Transverse colon (tissue), 4 donors: Measurements from ENCODE around the gene APELA.

Experiments used
- CTCF ChIP-seq, 5 experiments: fragments of 200-600 bp in 3 of 5; fragments of 450-650 bp in 2 of 5; sonication (generic) in 3 of 5; IDR thresholded peaks; 1 replicate in 2 of 5; 2 replicates in 3 of 5; pipeline ENCODE4 v1.5.1; 2016 to 2017; ENCODE audit warnings: antibody characterized with exemption in 5 of 5, inconsistent platforms in 3 of 5, mild to moderate bottlenecking in 2 of 5, moderate library complexity in 1 of 5
- EP300 ChIP-seq: sonication (generic); formaldehyde crosslinking; IDR thresholded peaks from one replicate; pipeline ENCODE4 v1.6.1; 2017; ENCODE audit warnings: antibody characterized with exemption, low read depth
- POLR2AphosphoS5 ChIP-seq, 3 donors: sonication (generic); formaldehyde crosslinking; IDR thresholded peaks; one replicate each; pipeline ENCODE4 v1.6.1; 2016; ENCODE audit warnings: antibody characterized with exemption in 3 of 3

GRCh38 chr4:164847967-164848649, 28.9 kb upstream of the APELA start:
- TF ChIP-seq EP300 (no peak), CTCF (IDR thresholded peaks at IDR 0.05) (no peak), POLR2AphosphoS5 (IDR thresholded peaks at IDR 0.05) (no peak)
